Measurements from ENCODE around the gene CCDC200.

The CCDC200 gene

GRCh38 chr17:43219001-43219400 lies 9.4 kb downstream of the CCDC200 start:
- TF ChIP-seq PATZ1 (CRISPR knock-in tag; IDR thresholded peaks at IDR 0.05; ENCODE audit: borderline replicate concordance) = no peak
- no peak for TF ChIP-seq ZFP3 (CRISPR knock-in tag; IDR thresholded peaks at IDR 0.05)
- no peak for TF ChIP-seq POU6F1 (CRISPR knock-in tag; IDR thresholded peaks at IDR 0.05; ENCODE audit: borderline replicate concordance, low read depth)
- no peak for TF ChIP-seq PPARA (CRISPR knock-in tag; IDR thresholded peaks at IDR 0.05; ENCODE audit: borderline replicate concordance)
- TF ChIP-seq TSHZ2 (CRISPR knock-in tag; IDR thresholded peaks at IDR 0.05) = no peak
- no peak for TF ChIP-seq GLIS3 (CRISPR knock-in tag; IDR thresholded peaks at IDR 0.05)
- no peak for TF ChIP-seq ARNTL (CRISPR knock-in tag; IDR thresholded peaks at IDR 0.05; ENCODE audit: borderline replicate concordance, low read depth)
- ATAC-seq = no peak

- no peak for TF ChIP-seq ZFP30 (CRISPR knock-in tag; IDR thresholded peaks at IDR 0.05)
- TF ChIP-seq SNAI2 (CRISPR knock-in tag; IDR thresholded peaks at IDR 0.05) = no peak
- TF ChIP-seq ZNF70 (CRISPR knock-in tag; IDR thresholded peaks at IDR 0.05) = no peak
- no peak for TF ChIP-seq ZNF565 (CRISPR knock-in tag; conservative IDR thresholded peaks at IDR 0.05; ENCODE audit: low read depth)
- TF ChIP-seq TOX (CRISPR knock-in tag; IDR thresholded peaks at IDR 0.05; ENCODE audit: borderline replicate concordance) = no peak
- TF ChIP-seq OSR1 (CRISPR knock-in tag; IDR thresholded peaks at IDR 0.05) = no peak
- no peak for TF ChIP-seq ZNF8 (CRISPR knock-in tag; IDR thresholded peaks at IDR 0.05)
- TF ChIP-seq ISL1 (CRISPR knock-in tag; IDR thresholded peaks at IDR 0.05) = no peak
- no peak for TF ChIP-seq POU6F1 (CRISPR knock-in tag; IDR thresholded peaks at IDR 0.05; ENCODE audit: borderline replicate concordance, low read depth)
- TF ChIP-seq CSRNP3 (CRISPR knock-in tag; IDR thresholded peaks at IDR 0.05) = no peak
- no peak for TF ChIP-seq ARNTL (CRISPR knock-in tag; IDR thresholded peaks at IDR 0.05; ENCODE audit: borderline replicate concordance, low read depth)
- no peak for TF ChIP-seq ESRRG (CRISPR knock-in tag; IDR thresholded peaks at IDR 0.05)
- no peak for TF ChIP-seq PPARA (CRISPR knock-in tag; IDR thresholded peaks at IDR 0.05; ENCODE audit: borderline replicate concordance)
- no peak for TF ChIP-seq TSHZ2 (CRISPR knock-in tag; IDR thresholded peaks at IDR 0.05)
- no peak for TF ChIP-seq CSDC2 (CRISPR knock-in tag; IDR thresholded peaks at IDR 0.05)
- TF ChIP-seq ZC3H10 (CRISPR knock-in tag; IDR thresholded peaks at IDR 0.05) = no peak
- no peak for TF ChIP-seq BACH2 (CRISPR knock-in tag; IDR thresholded peaks at IDR 0.05; ENCODE audit: borderline replicate concordance)
- TF ChIP-seq CREB5 (CRISPR knock-in tag; IDR thresholded peaks at IDR 0.05; ENCODE audit: low read depth) = no peak
- no peak for TF ChIP-seq PATZ1 (CRISPR knock-in tag; IDR thresholded peaks at IDR 0.05; ENCODE audit: borderline replicate concordance)
- TF ChIP-seq TCF4 (CRISPR knock-in tag; IDR thresholded peaks at IDR 0.05; ENCODE audit: borderline replicate concordance) = no peak
- no peak for ATAC-seq
Measured at GRCh38 chr17:43217614-43218087, 10.8 kb downstream of the CCDC200 start.

All from SK-N-SH treated with all-trans-retinoic acid at 6 μM for 48 hours (cell line).